Measurements from ENCODE around the gene NRCAM.
"Not testable (repeated sequence)": the region's sequence is repeated elsewhere in the genome, so short reads cannot be mapped to it uniquely, and the experiment has no call there.

Gene NRCAM

GRCh38 chr7:108261560-108262255 lies 194.5 kb downstream of the NRCAM start:
- TF ChIP-seq Cebpa-rat (IDR thresholded peaks at IDR 0.05): no peak
- H3K9me3 ChIP-seq: no peaks in the 10 kb centered on the region
- H3K4me2 ChIP-seq: no peak overlapping the region
- no peak overlapping the region for H3K27ac ChIP-seq
- no peaks in the 10 kb centered on the region for H3K27me3 ChIP-seq
- H4K20me1 ChIP-seq: no peaks in the 10 kb centered on the region
- no peak overlapping the region for H3K9ac ChIP-seq
- H3K4me3 ChIP-seq: no peak overlapping the region
- no peaks in the 10 kb centered on the region for H3K36me3 ChIP-seq
- no peaks in the 10 kb centered on the region for H3K4me1 ChIP-seq

- not testable (repeated sequence) for H3K27me3 ChIP-seq, H3K9ac ChIP-seq, H3K36me3 ChIP-seq, H3K4me3 ChIP-seq, H3K4me2 ChIP-seq, H3K4me1 ChIP-seq, H4K20me1 ChIP-seq, H3K9me3 ChIP-seq, H3K27ac ChIP-seq
Observed at GRCh38 chr7:108259447-108259846, 196.8 kb downstream of the NRCAM start.

GRCh38 chr7:108257954-108258353 lies 198.3 kb downstream of the NRCAM start:
- peaks cover 9% of the 10 kb centered on the region; the same call in 1 of the 2 replicates for H3K9me3 ChIP-seq
- no peaks in the 10 kb centered on the region for H4K20me1 ChIP-seq
- no peaks in the 10 kb centered on the region for H3K27me3 ChIP-seq
- no peak for TF ChIP-seq Cebpa-rat (IDR thresholded peaks at IDR 0.05)
- H3K27ac ChIP-seq: no peak overlapping the region
- no peaks in the 10 kb centered on the region for H3K36me3 ChIP-seq
- H3K4me1 ChIP-seq: no peaks in the 10 kb centered on the region
- H3K9ac ChIP-seq: no peak overlapping the region
- no peak overlapping the region for H3K4me2 ChIP-seq
- no peak overlapping the region for H3K4me3 ChIP-seq

GRCh38 chr7:108254259-108254658 lies 202.0 kb downstream of the NRCAM start:
- TF ChIP-seq Cebpa-rat (IDR thresholded peaks at IDR 0.05): no peak
- no peaks in the 10 kb centered on the region for H3K4me1 ChIP-seq
- H3K9me3 ChIP-seq: peaks cover 9% of the 10 kb centered on the region; the same call in 1 of the 2 replicates
- H3K27ac ChIP-seq: no peak overlapping the region
- no peaks in the 10 kb centered on the region for H3K27me3 ChIP-seq
- H4K20me1 ChIP-seq: no peaks in the 10 kb centered on the region
- H3K36me3 ChIP-seq: no peaks in the 10 kb centered on the region
- H3K4me2 ChIP-seq: no peak overlapping the region
- no peak overlapping the region for H3K4me3 ChIP-seq
- H3K9ac ChIP-seq: no peak overlapping the region

GRCh38 chr7:108253275-108254044 lies 202.8 kb downstream of the NRCAM start:
- Histone ChIP-seq H3K9ac (no peak overlapping the region), H3K9me3 (peaks cover 9% of the 10 kb centered on the region; the same call in 1 of the 2 replicates), H3K4me1 (no peaks in the 10 kb centered on the region), H3K27me3 (no peaks in the 10 kb centered on the region), H4K20me1 (no peaks in the 10 kb centered on the region), H3K4me2 (no peak overlapping the region), H3K27ac (no peak overlapping the region), H3K36me3 (no peaks in the 10 kb centered on the region), H3K4me3 (no peak overlapping the region)
- TF ChIP-seq Cebpa-rat (IDR thresholded peaks at IDR 0.05): no peak

- no peak overlapping the region for H3K4me3 ChIP-seq
- peaks cover 9% of the 10 kb centered on the region; the same call in 1 of the 2 replicates for H3K9me3 ChIP-seq
- no peak overlapping the region for H3K27ac ChIP-seq
- no peaks in the 10 kb centered on the region for H3K27me3 ChIP-seq
- no peaks in the 10 kb centered on the region for H3K36me3 ChIP-seq
- H3K9ac ChIP-seq: no peak overlapping the region
- H3K4me1 ChIP-seq: no peaks in the 10 kb centered on the region
- TF ChIP-seq Cebpa-rat (IDR thresholded peaks at IDR 0.05): no peak
- H4K20me1 ChIP-seq: no peaks in the 10 kb centered on the region
- no peak overlapping the region for H3K4me2 ChIP-seq
Observed at GRCh38 chr7:108252177-108252576, 204.1 kb downstream of the NRCAM start.

- H3K27ac ChIP-seq: no peak overlapping the region
- H3K4me3 ChIP-seq: no peak overlapping the region
- H3K9me3 ChIP-seq: peaks cover 9% of the 10 kb centered on the region; the same call in 1 of the 2 replicates
- H3K27me3 ChIP-seq: no peaks in the 10 kb centered on the region
- TF ChIP-seq Cebpa-rat (IDR thresholded peaks at IDR 0.05): no peak
- H4K20me1 ChIP-seq: no peaks in the 10 kb centered on the region
- no peaks in the 10 kb centered on the region for H3K4me1 ChIP-seq
- H3K9ac ChIP-seq: no peak overlapping the region
- no peaks in the 10 kb centered on the region for H3K36me3 ChIP-seq
- no peak overlapping the region for H3K4me2 ChIP-seq
Observed at GRCh38 chr7:108251700-108252099, 204.5 kb downstream of the NRCAM start.

- Histone ChIP-seq H3K4me1 (no peaks in the 10 kb centered on the region), H3K9ac (no peak overlapping the region), H3K27ac (no peak overlapping the region), H3K4me2 (no peak overlapping the region), H4K20me1 (no peaks in the 10 kb centered on the region), H3K4me3 (no peak overlapping the region), H3K36me3 (no peaks in the 10 kb centered on the region), H3K27me3 (no peaks in the 10 kb centered on the region), H3K9me3 (peaks cover 2% of the 10 kb centered on the region; the same call in 1 of the 2 replicates)
- no peak for TF ChIP-seq Cebpa-rat (IDR thresholded peaks at IDR 0.05)
Observed at GRCh38 chr7:108249453-108249852, 206.8 kb downstream of the NRCAM start.

GRCh38 chr7:108248821-108249220 lies 207.4 kb downstream of the NRCAM start:
- H3K27ac ChIP-seq: no peak overlapping the region
- H3K36me3 ChIP-seq: no peaks in the 10 kb centered on the region
- no peaks in the 10 kb centered on the region for H4K20me1 ChIP-seq
- H3K9ac ChIP-seq: no peak overlapping the region
- H3K4me2 ChIP-seq: no peak overlapping the region
- TF ChIP-seq Cebpa-rat (IDR thresholded peaks at IDR 0.05): no peak
- H3K4me3 ChIP-seq: no peak overlapping the region
- H3K27me3 ChIP-seq: no peaks in the 10 kb centered on the region
- no peaks in the 10 kb centered on the region for H3K4me1 ChIP-seq
- no peaks in the 10 kb centered on the region for H3K9me3 ChIP-seq

- Histone ChIP-seq H3K4me3 (no peak overlapping the region), H3K9ac (no peak overlapping the region), H3K27ac (no peak overlapping the region), H3K9me3 (no peaks in the 10 kb centered on the region), H3K27me3 (no peaks in the 10 kb centered on the region), H3K4me2 (no peak overlapping the region), H3K4me1 (no peaks in the 10 kb centered on the region), H3K36me3 (no peaks in the 10 kb centered on the region), H4K20me1 (no peaks in the 10 kb centered on the region)
- no peak for TF ChIP-seq Cebpa-rat (IDR thresholded peaks at IDR 0.05)
Observed at GRCh38 chr7:108248418-108248817, 207.8 kb downstream of the NRCAM start.

Data from BLaER1 (cell line).